Measurements from ENCODE around the gene UBR4.

UBR4 gene

DNA sequence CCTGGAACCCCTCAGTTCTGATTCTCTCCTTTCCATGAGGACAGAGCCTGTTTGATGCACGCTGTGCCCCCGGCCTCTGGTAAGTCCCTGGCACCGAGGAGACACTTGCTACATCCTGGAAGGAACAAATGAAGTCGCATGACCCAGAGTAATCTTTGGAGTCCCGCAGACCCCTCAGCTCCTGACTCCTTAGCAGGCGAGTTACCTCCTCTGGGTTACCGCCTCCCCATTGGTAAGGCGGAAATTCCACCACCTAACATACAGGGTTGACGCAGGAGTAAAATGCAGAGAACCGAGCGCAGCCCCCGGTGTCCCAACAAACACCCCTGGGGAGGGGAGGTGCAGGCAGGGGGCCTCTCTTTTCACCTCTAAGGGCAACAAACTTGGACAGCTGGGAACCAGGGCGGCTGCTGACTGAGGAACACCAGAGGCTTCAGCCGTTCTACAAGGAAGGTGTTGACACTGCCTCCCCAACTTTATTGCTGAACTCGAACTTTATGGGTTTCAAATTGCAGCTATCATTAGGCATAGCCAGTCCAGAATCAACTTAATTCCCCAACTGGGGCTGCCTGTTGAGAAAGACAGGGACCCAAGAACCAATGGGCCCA lies 138.3 kb downstream of the UBR4 start:
- H3K4me3 ChIP-seq (ENCODE audit: low read length), result no peak overlapping the region
- TF ChIP-seq, protein P1, sequence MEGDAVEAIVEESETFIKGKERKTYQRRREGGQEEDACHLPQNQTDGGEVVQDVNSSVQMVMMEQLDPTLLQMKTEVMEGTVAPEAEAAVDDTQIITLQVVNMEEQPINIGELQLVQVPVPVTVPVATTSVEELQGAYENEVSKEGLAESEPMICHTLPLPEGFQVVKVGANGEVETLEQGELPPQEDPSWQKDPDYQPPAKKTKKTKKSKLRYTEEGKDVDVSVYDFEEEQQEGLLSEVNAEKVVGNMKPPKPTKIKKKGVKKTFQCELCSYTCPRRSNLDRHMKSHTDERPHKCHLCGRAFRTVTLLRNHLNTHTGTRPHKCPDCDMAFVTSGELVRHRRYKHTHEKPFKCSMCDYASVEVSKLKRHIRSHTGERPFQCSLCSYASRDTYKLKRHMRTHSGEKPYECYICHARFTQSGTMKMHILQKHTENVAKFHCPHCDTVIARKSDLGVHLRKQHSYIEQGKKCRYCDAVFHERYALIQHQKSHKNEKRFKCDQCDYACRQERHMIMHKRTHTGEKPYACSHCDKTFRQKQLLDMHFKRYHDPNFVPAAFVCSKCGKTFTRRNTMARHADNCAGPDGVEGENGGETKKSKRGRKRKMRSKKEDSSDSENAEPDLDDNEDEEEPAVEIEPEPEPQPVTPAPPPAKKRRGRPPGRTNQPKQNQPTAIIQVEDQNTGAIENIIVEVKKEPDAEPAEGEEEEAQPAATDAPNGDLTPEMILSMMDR (conservative IDR thresholded peaks at IDR 0.05; ENCODE audit: low read depth, low read length), result no peak
- DNase-seq (ENCODE audit: low read depth), result no peak

DNA sequence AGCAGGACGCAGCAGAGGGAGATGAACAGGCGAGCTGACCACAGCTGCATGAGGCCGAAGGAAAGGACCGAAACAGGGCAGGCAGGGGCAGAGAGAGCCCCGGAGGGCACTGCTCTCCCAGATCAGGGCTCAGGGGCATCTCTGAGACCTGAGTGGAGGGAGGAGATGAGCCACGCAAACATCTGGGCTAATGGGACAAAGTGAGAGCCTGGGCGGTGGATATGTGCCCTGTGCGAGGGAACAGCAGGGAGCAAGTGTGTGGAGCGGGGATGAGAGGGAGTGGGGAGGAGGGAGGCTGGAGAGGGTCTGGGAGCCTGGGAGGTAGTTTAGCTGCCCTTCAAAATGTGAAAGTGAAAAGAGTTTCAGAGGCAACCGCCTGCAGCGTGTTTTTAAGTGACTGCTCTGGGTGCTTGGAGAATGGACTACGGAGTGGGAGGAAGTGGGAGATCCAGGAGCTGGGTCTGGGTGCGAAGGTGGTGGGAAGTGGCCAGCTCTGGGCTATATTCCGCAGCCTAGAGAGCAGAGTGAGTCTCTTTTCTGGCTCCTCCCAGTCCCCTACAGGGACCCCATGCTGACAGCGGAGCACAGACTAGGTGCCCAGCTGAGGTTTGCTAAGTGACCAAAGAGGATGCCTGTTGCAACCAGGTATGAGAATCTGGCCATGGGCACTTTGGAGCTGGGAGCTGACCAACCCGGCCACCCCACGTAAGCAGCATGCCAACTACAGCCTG lies 139.0 kb downstream of the UBR4 start:
- no peak overlapping the region for H3K4me3 ChIP-seq (ENCODE audit: low read length)
- TF ChIP-seq, protein P1 (conservative IDR thresholded peaks at IDR 0.05; ENCODE audit: low read depth, low read length), result no peak

DNA sequence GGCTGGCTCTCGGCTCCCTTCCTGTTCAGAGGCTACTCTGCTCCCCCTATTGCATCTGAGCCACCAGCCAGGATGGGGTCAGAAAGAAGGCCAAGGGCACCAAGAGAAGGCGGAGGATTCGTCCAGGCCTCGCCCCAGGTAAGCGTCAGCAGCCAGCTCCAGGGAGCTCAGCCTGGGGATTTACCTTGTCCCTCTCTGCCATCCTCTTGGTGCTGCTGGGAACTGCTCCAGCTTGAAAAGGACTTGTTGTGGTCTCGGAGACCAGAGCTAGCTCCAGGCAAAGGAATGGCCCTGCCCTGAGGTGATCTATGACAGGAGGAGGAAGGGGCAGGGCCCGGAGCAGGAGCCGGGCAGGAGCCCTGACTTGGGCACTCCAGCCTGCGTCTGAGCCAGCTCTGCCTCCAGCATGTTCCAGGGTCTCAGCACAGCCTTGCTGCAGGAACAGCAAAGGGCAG lies 139.8 kb downstream of the UBR4 start:
- H3K4me3 ChIP-seq (ENCODE audit: low read length), result no peak overlapping the region
- DNase-seq (ENCODE audit: low read depth), result no peak
- TF ChIP-seq, protein P1 (conservative IDR thresholded peaks at IDR 0.05; ENCODE audit: low read depth, low read length), result no peak

More for the DNA sequence above, 139.0 kb downstream of the UBR4 start:
- no peak for DNase-seq (ENCODE audit: low read depth)

DNA sequence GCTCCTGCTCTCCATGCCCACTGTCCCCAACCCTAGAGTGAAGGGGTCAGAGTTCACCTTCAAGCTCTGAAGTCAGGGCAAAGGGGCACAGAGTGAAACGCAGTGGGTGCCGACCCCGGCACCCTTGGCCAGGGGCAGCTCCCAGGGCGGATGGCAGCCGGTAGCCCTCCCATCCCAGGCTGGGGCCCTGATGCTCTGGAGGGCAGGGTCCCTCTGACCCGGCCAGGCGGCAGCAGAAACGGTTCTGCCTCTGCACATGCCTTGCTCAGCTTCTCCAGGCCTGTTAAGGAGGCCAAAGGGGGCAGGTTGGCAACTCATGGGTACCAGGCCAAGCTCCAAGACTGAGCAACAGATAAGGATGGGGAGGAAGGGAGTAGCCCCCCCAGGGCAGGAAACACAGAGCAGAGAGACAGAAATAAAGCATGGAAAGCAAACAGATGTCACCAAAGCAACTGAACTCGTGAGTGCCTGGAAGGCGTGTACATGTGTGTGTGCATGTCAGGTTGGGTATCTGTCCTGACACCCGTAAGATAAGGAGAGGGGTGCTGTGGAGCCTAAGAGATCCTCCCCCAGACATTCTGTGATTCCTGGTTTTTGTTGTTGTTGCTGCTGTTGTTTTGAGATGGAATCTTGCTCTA lies 141.3 kb downstream of the UBR4 start:
- TF ChIP-seq, protein P1 (conservative IDR thresholded peaks at IDR 0.05; ENCODE audit: low read depth, low read length), result no peak
- DNase-seq (ENCODE audit: low read depth), result no peak
- H3K4me3 ChIP-seq (ENCODE audit: low read length), result no peak overlapping the region

DNA sequence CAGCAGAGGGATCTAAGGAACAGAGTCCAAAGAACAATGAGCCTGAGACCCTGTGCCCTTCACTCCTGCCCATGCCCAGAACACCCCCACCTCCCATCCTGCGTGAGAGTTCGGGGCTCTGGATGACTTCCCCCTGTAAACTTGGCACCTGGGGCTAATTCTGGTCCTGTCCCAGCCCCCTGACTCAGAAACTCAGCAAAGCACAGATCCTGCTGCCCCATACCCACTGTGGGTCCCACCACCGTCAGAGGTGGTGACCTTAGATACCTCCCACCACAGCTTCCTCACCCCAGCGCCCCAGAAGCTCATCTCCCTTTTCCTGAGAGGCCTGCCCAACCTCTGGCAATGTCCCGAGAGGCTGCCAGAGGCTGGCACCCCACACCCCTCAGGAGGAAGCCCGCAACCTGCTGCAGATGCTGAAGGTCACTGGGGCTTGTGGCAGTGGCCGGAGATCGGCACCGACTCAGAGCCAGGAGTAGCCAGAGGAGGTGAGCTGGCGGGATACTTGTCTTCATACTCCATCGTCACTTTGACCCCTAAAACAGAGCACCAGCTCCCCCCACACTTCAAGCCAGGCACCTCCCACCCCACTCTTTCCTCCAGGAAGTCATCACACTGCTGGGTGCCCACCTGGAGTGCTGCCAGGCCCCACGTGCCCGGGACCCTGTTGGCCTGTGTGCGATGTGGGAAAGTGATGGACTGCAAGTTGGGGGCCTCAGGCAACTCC lies 142.0 kb downstream of the UBR4 start:
- TF ChIP-seq, protein P1 (conservative IDR thresholded peaks at IDR 0.05; ENCODE audit: low read depth, low read length), result no peak
- H3K4me3 ChIP-seq (ENCODE audit: low read length), result no peak overlapping the region
- DNase-seq (ENCODE audit: low read depth), result no peak

DNA sequence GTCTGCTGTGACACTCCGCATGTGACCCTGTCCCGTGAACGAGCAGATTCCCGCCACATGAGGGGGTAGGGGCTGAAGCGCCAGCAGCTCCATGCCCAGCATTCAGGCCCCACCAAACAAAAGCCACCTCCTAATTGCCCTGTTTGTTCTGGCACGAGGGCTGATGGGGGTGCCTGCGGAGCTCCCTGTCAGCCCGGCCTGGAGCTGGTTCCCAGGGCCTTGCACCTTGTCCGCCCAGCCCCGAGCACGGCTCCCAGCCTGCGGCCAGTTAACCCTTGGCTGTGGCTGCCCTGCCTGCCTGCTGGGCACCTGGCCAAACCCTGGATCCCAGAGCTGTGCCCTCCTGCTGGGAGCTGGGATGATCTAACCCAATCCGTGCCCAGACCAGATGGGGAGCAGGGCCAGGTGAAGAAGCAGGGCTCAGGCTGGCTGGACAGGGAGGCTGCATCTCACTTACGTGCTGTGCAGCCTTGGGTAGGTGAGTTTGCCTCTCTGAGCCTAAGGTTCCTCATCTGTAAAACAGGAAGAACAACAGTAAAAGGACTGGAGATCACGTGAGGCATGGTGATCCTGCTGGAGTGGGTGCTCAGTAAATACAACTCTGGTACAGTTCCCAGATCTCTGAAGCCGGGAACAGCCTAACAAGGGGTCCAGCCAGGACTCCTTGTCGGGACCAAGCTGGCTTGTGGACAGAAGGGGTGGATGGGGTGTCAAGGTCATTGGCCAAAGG lies 142.7 kb downstream of the UBR4 start:
- no peak overlapping the region for H3K4me3 ChIP-seq (ENCODE audit: low read length)
- TF ChIP-seq, protein P1 (conservative IDR thresholded peaks at IDR 0.05; ENCODE audit: low read depth, low read length), result no peak

More for the DNA sequence above, 142.7 kb downstream of the UBR4 start:
- no peak for DNase-seq (ENCODE audit: low read depth)

All from retinal pigment epithelial cell (primary cell).